GM03348 (cell line): ENCODE data around the gene TENM3.

Experiments
- DNase-seq: peaks from one replicate; pipeline ENCODE4 v3.0.0; 2012; ENCODE audit warnings: low spot score

Gene TENM3

DNA sequence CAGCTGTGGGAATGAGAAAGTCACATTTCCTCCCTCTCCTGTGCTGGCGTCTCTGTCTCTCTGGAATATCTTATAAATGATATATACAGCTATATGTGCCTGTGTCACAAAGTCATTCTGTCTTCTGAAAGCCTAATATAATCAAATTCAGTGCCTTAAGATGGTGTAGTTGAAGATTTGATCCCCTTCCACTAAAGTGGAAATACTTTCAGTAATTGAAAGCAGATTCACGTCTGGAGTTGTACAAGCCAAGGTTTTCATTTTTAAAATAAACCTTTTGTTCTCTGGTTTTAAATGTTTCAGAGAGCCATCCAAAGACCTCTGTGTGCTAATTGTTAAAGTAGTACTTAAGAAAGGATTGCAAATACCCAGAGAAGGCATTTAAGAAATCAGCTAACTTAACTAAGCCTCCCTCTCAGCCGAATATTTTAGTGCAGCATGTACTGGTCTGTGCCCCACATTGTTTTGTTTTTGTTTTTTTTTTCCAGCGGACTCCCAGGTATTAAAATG, 206.8 kb downstream of the TENM3 start:
- DNase-seq = no peak

DNA sequence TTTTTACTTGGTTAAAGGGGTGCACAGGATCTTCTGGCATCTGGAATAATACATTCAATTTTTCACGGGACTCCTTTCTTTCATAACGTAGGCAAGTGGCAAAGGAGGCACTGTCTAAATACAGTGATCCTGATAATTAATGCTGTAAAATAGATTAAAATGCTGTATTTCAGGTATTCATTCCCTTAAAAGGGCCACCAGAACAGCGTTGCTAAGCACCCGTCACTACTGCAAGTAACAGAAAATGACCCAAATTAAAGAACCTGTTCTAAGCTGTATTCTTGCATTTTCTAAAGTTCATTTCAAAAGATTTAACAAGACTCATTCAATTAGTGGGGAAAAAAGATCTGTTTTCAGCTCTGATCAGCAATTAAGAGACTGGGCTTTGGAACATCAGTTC, 208.2 kb downstream of the TENM3 start:
- DNase-seq = no peak

- DNase-seq = no peak
Observed at GRCh38 chr4:182453830-182454229, 210.6 kb downstream of the TENM3 start.

GRCh38 chr4:182454440-182455013, 211.3 kb downstream of the TENM3 start:
- DNase-seq = peak; percentile 8

- DNase-seq = no peak
Observed at GRCh38 chr4:182465114-182465513, 221.9 kb downstream of the TENM3 start.

GRCh38 chr4:182465979-182466378, 222.8 kb downstream of the TENM3 start:
- DNase-seq = no peak

GRCh38 chr4:182470215-182470614, 227.0 kb downstream of the TENM3 start:
- no peak for DNase-seq

DNA sequence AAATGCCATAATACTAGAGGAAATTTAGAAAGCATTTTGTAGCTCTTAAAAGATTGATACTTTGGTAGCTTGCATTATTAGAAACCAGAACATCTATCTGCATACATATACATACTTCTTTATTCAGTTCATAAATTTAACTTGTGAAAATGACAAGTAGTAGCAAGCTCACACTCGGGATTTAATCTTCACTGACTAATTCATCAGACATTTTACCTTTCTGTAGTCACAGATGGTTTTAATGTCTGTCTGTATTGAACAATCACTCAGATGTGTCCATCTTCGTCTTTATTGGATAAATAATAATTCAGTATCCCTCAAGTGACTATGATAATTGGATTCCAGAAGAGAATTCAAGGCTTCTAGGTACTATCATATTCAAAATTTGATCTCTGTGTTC, 232.3 kb downstream of the TENM3 start:
- no peak for DNase-seq

DNA sequence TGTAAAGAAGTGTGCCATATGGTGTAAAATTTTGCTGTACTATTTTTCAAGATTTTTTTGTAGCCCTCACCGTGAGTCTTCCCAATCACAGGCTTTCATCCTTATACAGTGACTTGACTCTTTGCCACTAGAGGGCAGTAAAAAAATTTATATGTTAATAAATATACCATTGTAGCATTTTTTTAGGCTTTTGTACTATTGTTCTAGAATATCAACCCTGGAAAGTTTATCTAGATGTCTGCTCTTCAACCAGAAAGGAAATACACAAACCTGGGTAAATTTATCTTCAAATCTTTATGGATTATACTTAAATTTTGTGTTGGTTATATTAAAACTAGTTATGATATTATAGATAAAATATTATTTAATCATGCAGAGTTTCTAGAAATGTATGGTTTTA, 235.3 kb downstream of the TENM3 start:
- peak; percentile 52 for DNase-seq

GRCh38 chr4:182483685-182484084, 240.5 kb downstream of the TENM3 start:
- no peak for DNase-seq

DNA sequence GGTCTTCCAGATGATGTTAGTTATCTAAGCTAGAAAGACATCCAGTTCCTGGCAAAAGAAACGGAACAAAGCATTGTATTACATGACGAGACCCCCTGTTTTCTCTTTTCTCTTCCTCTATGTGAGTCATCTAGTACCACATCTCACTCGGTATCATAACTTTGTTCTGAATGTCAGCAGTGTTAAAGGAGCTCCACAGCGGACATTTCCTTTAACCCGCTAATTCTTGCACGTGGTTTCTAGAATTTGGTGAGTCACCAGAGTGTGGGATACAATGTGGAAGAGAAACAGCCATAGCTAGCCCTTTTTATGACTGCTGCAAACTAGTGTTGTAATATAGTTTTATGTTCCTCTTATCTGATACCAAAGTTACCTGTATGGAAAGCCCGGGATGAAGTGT, 243.7 kb downstream of the TENM3 start:
- no peak for DNase-seq

- no peak for DNase-seq
Observed at GRCh38 chr4:182488896-182489295, 245.7 kb downstream of the TENM3 start.

DNA sequence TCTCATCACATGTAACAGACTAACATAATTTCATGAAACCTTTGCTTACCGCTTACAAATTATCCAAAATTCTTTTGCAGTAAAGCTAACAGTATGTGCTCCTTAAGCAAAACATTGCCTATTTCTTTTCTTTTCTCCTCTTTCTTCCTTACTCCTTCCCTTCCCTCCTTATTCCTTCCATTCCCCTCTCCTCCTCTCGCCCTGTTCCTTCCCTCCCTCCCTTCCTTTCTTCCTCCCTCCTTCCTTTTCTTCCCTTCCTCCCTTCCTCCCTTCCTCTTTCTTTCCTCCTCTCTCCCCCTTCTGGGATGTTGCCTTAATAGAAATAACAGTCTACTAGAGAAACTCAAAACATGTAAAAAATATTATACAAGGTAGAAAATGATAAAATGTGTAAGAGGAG, 246.4 kb downstream of the TENM3 start:
- no peak for DNase-seq

DNA sequence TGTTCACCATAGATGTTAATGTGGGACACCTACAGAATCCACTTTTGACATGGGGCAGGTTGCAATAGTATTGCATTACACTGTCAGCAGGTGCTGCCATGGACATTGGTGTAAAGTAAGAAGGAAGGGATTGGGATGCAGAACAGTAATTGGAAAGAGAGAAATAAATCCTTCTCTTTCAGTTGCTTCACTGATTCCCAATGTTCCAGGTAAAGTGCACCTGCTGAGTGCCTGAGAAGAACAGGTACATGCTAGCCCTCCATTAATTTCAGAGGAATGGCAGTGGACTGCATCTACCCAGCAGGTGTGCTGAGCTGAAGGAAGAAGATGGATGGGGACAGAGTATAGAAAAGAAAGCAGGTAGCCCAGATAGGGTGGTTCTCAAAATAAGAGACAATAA, 248.5 kb downstream of the TENM3 start:
- no peak for DNase-seq

- DNase-seq = peak; percentile 56
Observed at GRCh38 chr4:182492423-182492822, 249.2 kb downstream of the TENM3 start.

- no peak for DNase-seq
Observed at GRCh38 chr4:182493377-182493776, 250.2 kb downstream of the TENM3 start.

- DNase-seq = no peak
Observed at GRCh38 chr4:182494103-182494502, 250.9 kb downstream of the TENM3 start.

DNA sequence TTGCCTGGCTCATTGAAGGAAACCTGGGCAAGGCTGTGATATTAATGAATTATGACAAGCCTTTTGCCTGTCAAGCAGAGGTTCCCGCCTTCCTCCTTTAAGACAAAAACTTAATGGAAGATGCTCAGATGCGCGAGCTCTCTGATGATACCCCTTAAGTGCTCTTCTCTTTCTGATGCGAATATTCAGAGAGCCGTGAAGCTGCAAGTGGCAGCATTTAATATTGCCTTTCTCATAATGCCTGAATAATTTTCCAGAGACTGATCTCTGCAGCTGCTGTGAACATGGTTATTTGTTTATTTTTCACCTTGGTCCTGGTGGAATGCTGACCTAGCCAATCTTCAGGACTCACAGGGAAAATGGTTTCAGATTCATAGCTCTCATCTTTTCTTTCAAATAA, 251.8 kb downstream of the TENM3 start:
- no peak for DNase-seq

GRCh38 chr4:182495645-182496385, 252.6 kb downstream of the TENM3 start:
- no peak for DNase-seq

- DNase-seq = no peak
Observed at GRCh38 chr4:182496408-182496807, 253.2 kb downstream of the TENM3 start.

GRCh38 chr4:182502064-182502463, 258.9 kb downstream of the TENM3 start:
- no peak for DNase-seq

DNA sequence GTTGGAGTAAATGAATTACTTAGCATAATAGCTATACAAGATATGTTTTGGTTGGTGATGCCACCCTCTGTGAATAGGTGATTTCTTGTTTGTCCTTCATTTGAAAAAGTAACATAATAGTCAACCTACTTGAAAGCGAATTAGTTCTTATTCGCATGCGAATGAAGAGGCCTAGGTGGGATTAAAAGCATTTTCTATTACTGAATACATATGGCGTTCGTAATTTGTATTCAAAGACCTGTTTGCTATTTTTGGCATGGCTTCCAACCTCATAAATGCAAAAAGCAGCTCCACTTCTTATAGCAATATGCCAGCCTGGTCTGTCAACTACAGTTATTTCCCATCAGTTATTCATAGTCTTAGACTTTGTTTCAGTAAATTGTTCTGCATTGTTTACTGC, 261.3 kb downstream of the TENM3 start:
- no peak for DNase-seq

DNA sequence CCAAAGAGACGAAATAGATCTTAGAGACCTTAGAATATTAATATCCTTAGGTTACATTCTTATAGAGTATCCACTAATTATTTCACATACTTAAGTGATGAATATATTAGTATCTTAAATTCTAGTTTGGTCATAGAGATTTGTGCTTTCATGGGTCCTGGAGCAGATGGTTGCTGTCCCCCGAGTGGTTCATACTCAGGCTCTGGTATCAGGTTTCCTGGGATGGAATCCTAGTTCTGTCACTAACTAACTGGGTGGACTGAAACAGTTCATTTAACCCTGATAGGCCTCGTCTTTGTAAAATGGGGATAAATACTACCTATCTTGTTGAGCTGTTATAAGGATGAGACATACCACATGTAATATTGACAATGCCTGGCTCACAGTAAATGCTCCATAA, 264.6 kb downstream of the TENM3 start:
- DNase-seq = peak; percentile 5

- DNase-seq = no peak
Observed at GRCh38 chr4:182510836-182511235, 267.6 kb downstream of the TENM3 start.
